Neural cell (in vitro differentiated cells): Measurements from ENCODE around the gene MXRA8.

Experiments
- EZH2 ChIP-seq: fragments of 200-600, 300-800 bp; shearing (Covaris generic), sonication (generic); IDR thresholded peaks from 2 replicates; pipeline ENCODE4 v1.6.1; 2014; ENCODE audit warnings: antibody characterized with exemption, low read length, borderline replicate concordance, mild to moderate bottlenecking; ENCODE audit not compliant: insufficient read depth, poor library complexity, severe bottlenecking
- MXI1 ChIP-seq: fragments of 450-650 bp; conservative IDR thresholded peaks from 2 replicates; pipeline ENCODE4 v1.6.1; 2014; ENCODE audit warnings: antibody characterized with exemption, mild to moderate bottlenecking; ENCODE audit not compliant: poor library complexity, severe bottlenecking
- POLR2AphosphoS5 ChIP-seq: IDR thresholded peaks from 2 replicates; pipeline ENCODE4 v1.6.1; 2012
- TAF1 ChIP-seq: IDR thresholded peaks from 2 replicates; pipeline ENCODE4 v1.6.1; 2012; ENCODE audit warnings: low read depth
- TF ChIP-seq, protein P1 (sequence below): fragments of 450-650 bp; IDR thresholded peaks from 2 replicates; pipeline ENCODE4 v1.5.1; 2014; ENCODE audit warnings: antibody characterized with exemption, mild to moderate bottlenecking, moderate library complexity; ENCODE audit not compliant: poor library complexity, severe bottlenecking

- TF ChIP-seq EZH2 (no peak), POLR2AphosphoS5 (peak; percentile 84), MXI1 (peak; percentile 93), TAF1 (no peak)
- TF ChIP-seq, protein P1, sequence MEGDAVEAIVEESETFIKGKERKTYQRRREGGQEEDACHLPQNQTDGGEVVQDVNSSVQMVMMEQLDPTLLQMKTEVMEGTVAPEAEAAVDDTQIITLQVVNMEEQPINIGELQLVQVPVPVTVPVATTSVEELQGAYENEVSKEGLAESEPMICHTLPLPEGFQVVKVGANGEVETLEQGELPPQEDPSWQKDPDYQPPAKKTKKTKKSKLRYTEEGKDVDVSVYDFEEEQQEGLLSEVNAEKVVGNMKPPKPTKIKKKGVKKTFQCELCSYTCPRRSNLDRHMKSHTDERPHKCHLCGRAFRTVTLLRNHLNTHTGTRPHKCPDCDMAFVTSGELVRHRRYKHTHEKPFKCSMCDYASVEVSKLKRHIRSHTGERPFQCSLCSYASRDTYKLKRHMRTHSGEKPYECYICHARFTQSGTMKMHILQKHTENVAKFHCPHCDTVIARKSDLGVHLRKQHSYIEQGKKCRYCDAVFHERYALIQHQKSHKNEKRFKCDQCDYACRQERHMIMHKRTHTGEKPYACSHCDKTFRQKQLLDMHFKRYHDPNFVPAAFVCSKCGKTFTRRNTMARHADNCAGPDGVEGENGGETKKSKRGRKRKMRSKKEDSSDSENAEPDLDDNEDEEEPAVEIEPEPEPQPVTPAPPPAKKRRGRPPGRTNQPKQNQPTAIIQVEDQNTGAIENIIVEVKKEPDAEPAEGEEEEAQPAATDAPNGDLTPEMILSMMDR, result peak; percentile 86
Measured at GRCh38 chr1:1399187-1399871, 41.0 kb upstream of the MXRA8 start, which contains the start of gene CCNL2.
